Measurements from ENCODE around the gene RPN2.

The RPN2 gene

GRCh38 chr20:37245216-37246150 is 66.4 kb downstream of the RPN2 start:
- TF ChIP-seq FOXP2 (optimal IDR thresholded peaks at IDR 0.05; ENCODE audit: borderline replicate concordance, extremely low read depth, extremely low read length, insufficient read depth) (no peak), REST (IDR thresholded peaks at IDR 0.05; ENCODE audit: insufficient read depth in 1 of 2, low read depth in 2 of 2, low read length in 2 of 2) (no peak)

GRCh38 chr20:37246736-37247135 is 67.6 kb downstream of the RPN2 start:
- TF ChIP-seq POLR2AphosphoS5 (IDR thresholded peaks at IDR 0.05; ENCODE audit: low read depth, low read length), result no peak

- TF ChIP-seq SIN3A (IDR thresholded peaks at IDR 0.05; ENCODE audit: borderline replicate concordance, insufficient read depth, low read length) (no peak), TAF1 (IDR thresholded peaks at IDR 0.05; ENCODE audit: borderline replicate concordance, insufficient read depth, low read length) (no peak), POLR2AphosphoS5 (IDR thresholded peaks at IDR 0.05; ENCODE audit: low read depth, low read length) (no peak), REST (IDR thresholded peaks at IDR 0.05; ENCODE audit: insufficient read depth in 1 of 2, low read depth in 2 of 2, low read length in 2 of 2) (no peak), FOXP2 (optimal IDR thresholded peaks at IDR 0.05; ENCODE audit: borderline replicate concordance, extremely low read depth, extremely low read length, insufficient read depth) (no peak)
These were observed 68.4 kb downstream of the RPN2 start for GRCh38 chr20:37247547-37247946.

- TF ChIP-seq FOXP2 (optimal IDR thresholded peaks at IDR 0.05; ENCODE audit: borderline replicate concordance, extremely low read depth, extremely low read length, insufficient read depth) (no peak), POLR2AphosphoS5 (IDR thresholded peaks at IDR 0.05; ENCODE audit: low read depth, low read length) (no peak), SIN3A (IDR thresholded peaks at IDR 0.05; ENCODE audit: borderline replicate concordance, insufficient read depth, low read length) (no peak), TAF1 (IDR thresholded peaks at IDR 0.05; ENCODE audit: borderline replicate concordance, insufficient read depth, low read length) (no peak), REST (IDR thresholded peaks at IDR 0.05; ENCODE audit: insufficient read depth in 1 of 2, low read depth in 2 of 2, low read length in 2 of 2) (no peak)
These were observed 70.2 kb downstream of the RPN2 start for GRCh38 chr20:37249304-37249703.

- TF ChIP-seq POLR2AphosphoS5 (IDR thresholded peaks at IDR 0.05; ENCODE audit: low read depth, low read length) (no peak), FOXP2 (optimal IDR thresholded peaks at IDR 0.05; ENCODE audit: borderline replicate concordance, extremely low read depth, extremely low read length, insufficient read depth) (no peak), TAF1 (IDR thresholded peaks at IDR 0.05; ENCODE audit: borderline replicate concordance, insufficient read depth, low read length) (no peak), SIN3A (IDR thresholded peaks at IDR 0.05; ENCODE audit: borderline replicate concordance, insufficient read depth, low read length) (no peak), REST (IDR thresholded peaks at IDR 0.05; ENCODE audit: insufficient read depth in 1 of 2, low read depth in 2 of 2, low read length in 2 of 2) (no peak)
These were observed 72.8 kb downstream of the RPN2 start for GRCh38 chr20:37251825-37252477.

Data from PFSK-1 (cell line).